Kidney (tissue), 14 donors: Measurements from ENCODE around the gene SCAPER. TPM values are rescaled to one million over a fixed set of nuclear protein-coding genes. Genes with fewer than 3 reads are reported as not detected.

Experiments used
- DNase-seq, 5 donors: peaks; one replicate each; pipeline ENCODE4 v3.0.0-alpha.2; 2013 to 2020
- FAIRE-seq: peaks from 2 replicates; lab custom pipeline; 2012; peaks lifted over from hg19 to GRCh38; lab: Jason Lieb, UNC
- H3K27ac ChIP-seq, 2 donors: one replicate each; pipeline ENCODE4 v1.7.0; 2013; ENCODE audit warnings: low read depth in 2 of 2, low read length in 2 of 2, inconsistent platforms in 1 of 2
- H3K27me3 ChIP-seq: one replicate; pipeline ENCODE4 v1.7.1; 2013; ENCODE audit warnings: low read length, inconsistent platforms; ENCODE audit not compliant: control insufficient read depth, insufficient read depth
- H3K36me3 ChIP-seq, 3 donors: one replicate each; pipeline versions ENCODE4 v1.7.0 to v1.7.1; 2013; ENCODE audit warnings: low read length in 3 of 3, control low read depth in 1 of 3, inconsistent platforms in 1 of 3; ENCODE audit not compliant: insufficient read depth in 3 of 3, control insufficient read depth in 2 of 3
- H3K4me1 ChIP-seq, 3 donors: one replicate each; pipeline versions ENCODE4 v1.7.0 to v1.7.1; 2013; ENCODE audit warnings: low read length in 3 of 3, inconsistent platforms in 1 of 3, low read depth in 1 of 3; ENCODE audit not compliant: control insufficient read depth in 2 of 3, insufficient read depth in 2 of 3
- H3K4me3 ChIP-seq, 3 donors: one replicate each; pipeline versions ENCODE4 v1.7.0 to v1.8.1; 2013; ENCODE audit warnings: low read length in 3 of 3, control low read depth in 1 of 3, inconsistent platforms in 1 of 3
- H3K9ac ChIP-seq, 3 donors: one replicate each; pipeline versions ENCODE4 v1.7.0 to v1.7.1; 2013; ENCODE audit warnings: low read length in 3 of 3, control low read depth in 1 of 3, inconsistent platforms in 1 of 3
- H3K9me3 ChIP-seq, 3 donors: one replicate each; pipeline versions ENCODE4 v1.7.0 to v1.7.1; 2013; ENCODE audit warnings: low read length in 3 of 3, control low read depth in 1 of 3, inconsistent platforms in 1 of 3; ENCODE audit not compliant: control insufficient read depth in 2 of 3, insufficient read depth in 1 of 3
- CTCF ChIP-seq: IDR thresholded peaks from 3 replicates; pipeline ENCODE4 v1.5.1; 2012; ENCODE audit warnings: mild to moderate bottlenecking, moderate library complexity, borderline replicate concordance; ENCODE audit not compliant: insufficient read depth; ENCODE audit errors: extremely low read depth
- intact Hi-C: fragments of 100-400 bp; cut with DNase I; formaldehyde crosslinking; loops from one replicate; pipeline ENCODE4 v1.11.1; 2022
- polyA plus RNA-seq: library from polyadenylated mRNA; stranded (reverse); fragments of 350-450 nt; fragmentation: Illumina TruSeq; extraction: RNeasy Lipid Tissue Mini Kit (QIAGEN cat#74804); gene quantifications from one replicate; pipeline ENCODE4 v1.2.3, GENCODE V29; 2014; ENCODE audit warnings: low read depth, low replicate concordance; ENCODE audit not compliant: insufficient read depth
- total RNA-seq: library from RNA; stranded (reverse); fragmentation: NEBNext Ultra II Directional; extraction: Animal tissue kit (Norgen Biotek cat#: 25700); gene quantifications from one replicate; pipeline ENCODE4 v1.2.1, GENCODE V29; 2021
- donor health status: control.
- donor health status: control.
- donor health status: control.
- donor health status: control.
- donor health status: control.
- donor health status: DM: yes; HTN: yes; CAD: no.
- donor health status: Normal renal cell carcinoma (clear cell type).

SCAPER gene
- total and polyA plus RNA-seq, 2 donors from 2014 or later = 11.6 to 39.4 TPM

DNA sequence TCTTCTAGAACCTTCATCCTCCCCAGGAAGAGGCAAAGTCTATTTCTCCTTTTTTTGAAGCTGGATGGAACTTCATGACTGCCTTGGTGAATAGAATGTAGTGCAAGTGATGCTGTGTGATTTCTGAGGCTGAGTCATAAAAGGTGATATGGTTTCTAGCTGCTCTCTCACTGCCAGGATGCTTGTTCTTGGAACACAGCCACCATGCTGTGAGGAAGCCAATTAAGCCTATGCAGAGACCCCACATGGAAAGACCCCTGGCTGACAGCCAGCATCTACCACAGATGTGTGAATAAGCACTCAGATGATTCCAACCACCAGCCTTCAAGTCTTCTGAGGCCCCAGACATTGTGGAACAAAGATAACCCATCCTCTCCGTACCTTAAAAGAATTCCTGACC lies 511.5 kb downstream of the SCAPER start:
- TF ChIP-seq CTCF = no peak
- no peaks in the 10 kb centered on the region for H3K36me3 ChIP-seq
- H3K27me3 ChIP-seq = no peaks in the 10 kb centered on the region
- intact Hi-C loops = no loop called here
- H3K4me1 ChIP-seq = no peaks in the 10 kb centered on the region
- H3K4me3 ChIP-seq = no peak overlapping the region
- no peak overlapping the region for H3K9ac ChIP-seq
- H3K27ac ChIP-seq = no peak overlapping the region
- no peaks in the 10 kb centered on the region for H3K9me3 ChIP-seq
- DNase-seq = no peak
- FAIRE-seq = no peak

GRCh38 chr15:76391847-76392246 lies 513.3 kb downstream of the SCAPER start:
- no peaks in the 10 kb centered on the region for H3K4me1 ChIP-seq
- no peaks in the 10 kb centered on the region for H3K27me3 ChIP-seq
- no peak overlapping the region for H3K4me3 ChIP-seq
- no peak for TF ChIP-seq CTCF
- H3K9ac ChIP-seq = no peak overlapping the region
- FAIRE-seq = no peak
- no peak overlapping the region for H3K27ac ChIP-seq
- no peak for DNase-seq
- intact Hi-C loops = no loop called here
- no peaks in the 10 kb centered on the region for H3K9me3 ChIP-seq
- no peaks in the 10 kb centered on the region for H3K36me3 ChIP-seq

- FAIRE-seq (no peak), DNase-seq (no peak)
- Histone ChIP-seq H3K9ac (no peak overlapping the region), H3K9me3 (no peaks in the 10 kb centered on the region), H3K27me3 (no peaks in the 10 kb centered on the region), H3K27ac (no peak overlapping the region), H3K4me3 (no peak overlapping the region), H3K36me3 (no peaks in the 10 kb centered on the region), H3K4me1 (no peaks in the 10 kb centered on the region)
- TF ChIP-seq CTCF = no peak
- intact Hi-C loops = no loop called here
Measured at GRCh38 chr15:76391309-76391708, 513.8 kb downstream of the SCAPER start.

GRCh38 chr15:76390571-76390970 lies 514.6 kb downstream of the SCAPER start:
- Histone ChIP-seq H3K4me3 (no peak overlapping the region), H3K9me3 (no peaks in the 10 kb centered on the region), H3K36me3 (no peaks in the 10 kb centered on the region), H3K27ac (no peak overlapping the region), H3K9ac (no peak overlapping the region), H3K27me3 (no peaks in the 10 kb centered on the region), H3K4me1 (no peaks in the 10 kb centered on the region)
- intact Hi-C loops = no loop called here
- no peak for FAIRE-seq
- no peak for TF ChIP-seq CTCF
- no peak for DNase-seq
